Liver (tissue), 9 donors: Measurements from ENCODE around the gene TBC1D4. TPM values are rescaled to one million over a fixed set of nuclear protein-coding genes. Genes with fewer than 3 reads are reported as not detected.

Experiments used
- DNase-seq: peaks from one replicate; pipeline ENCODE4 v3.0.0-alpha.2; 2017; ENCODE audit warnings: low spot score
- H3K27ac ChIP-seq, 2 donors: one replicate each; pipeline ENCODE4 v1.7.0; 2013; ENCODE audit warnings: inconsistent platforms in 2 of 2, low read length in 2 of 2, control low read depth in 1 of 2, low read depth in 1 of 2, mild to moderate bottlenecking in 1 of 2
- H3K27me3 ChIP-seq, 4 donors: one replicate each; pipeline versions ENCODE4 v1.6.1 to v1.7.0; 2013; ENCODE audit warnings: low read length in 3 of 4, inconsistent platforms in 1 of 4, mild to moderate bottlenecking in 1 of 4, moderate library complexity in 1 of 4; ENCODE audit not compliant: control insufficient read depth in 4 of 4, insufficient read depth in 4 of 4
- H3K36me3 ChIP-seq, 4 donors: one replicate each; pipeline versions ENCODE4 v1.6.1 to v1.7.0; 2013; ENCODE audit warnings: low read length in 3 of 4, mild to moderate bottlenecking in 3 of 4, low read depth in 1 of 4, moderate library complexity in 1 of 4; ENCODE audit not compliant: control insufficient read depth in 4 of 4, insufficient read depth in 3 of 4
- H3K4me1 ChIP-seq, 4 donors: one replicate each; pipeline versions ENCODE4 v1.6.1 to v1.7.0; 2013; ENCODE audit warnings: low read length in 3 of 4, mild to moderate bottlenecking in 3 of 4, moderate library complexity in 1 of 4; ENCODE audit not compliant: control insufficient read depth in 4 of 4, insufficient read depth in 4 of 4
- H3K4me3 ChIP-seq, 3 donors: one replicate each; pipeline versions ENCODE4 v1.6.1 to v1.7.0; 2013; ENCODE audit warnings: low read length in 3 of 3, control low read depth in 1 of 3, low read depth in 1 of 3, mild to moderate bottlenecking in 1 of 3
- H3K9ac ChIP-seq, 2 donors: one replicate each; pipeline ENCODE4 v1.7.0; 2013; ENCODE audit warnings: low read length in 2 of 2, mild to moderate bottlenecking in 2 of 2, moderate library complexity in 2 of 2, control low read depth in 1 of 2, low read depth in 1 of 2
- H3K9me3 ChIP-seq, 4 donors: one replicate each; pipeline versions ENCODE4 v1.6.1 to v1.7.0; 2013; ENCODE audit warnings: low read length in 3 of 4; ENCODE audit not compliant: control insufficient read depth in 4 of 4
- EGR1 ChIP-seq, 2 donors: IDR thresholded peaks; 2 replicates each; pipeline ENCODE4 v1.6.1; 2016 to 2018; ENCODE audit warnings: antibody characterized with exemption in 2 of 2, low read depth in 2 of 2
- FOXA1 ChIP-seq: IDR thresholded peaks from 2 replicates; pipeline ENCODE4 v1.6.1; 2016; ENCODE audit warnings: antibody characterized with exemption
- GABPA ChIP-seq, 2 donors: IDR thresholded peaks in 1 of 2; conservative IDR thresholded peaks in 1 of 2; 2 replicates each; pipeline ENCODE4 v1.6.1; 2016; ENCODE audit warnings: antibody characterized with exemption in 2 of 2, mild to moderate bottlenecking in 1 of 2, moderate library complexity in 1 of 2
- HNF4G ChIP-seq: IDR thresholded peaks from 2 replicates; pipeline ENCODE4 v1.6.1; 2016; ENCODE audit warnings: antibody characterized with exemption
- JUND ChIP-seq, 2 donors: IDR thresholded peaks; 2 replicates each; pipeline ENCODE4 v1.6.1; 2016; ENCODE audit warnings: antibody characterized with exemption in 2 of 2
- NR2F2 ChIP-seq: IDR thresholded peaks from 2 replicates; pipeline ENCODE4 v1.6.1; 2016; ENCODE audit warnings: antibody characterized with exemption
- RAD21 ChIP-seq, 2 donors: IDR thresholded peaks; 2 replicates each; pipeline ENCODE4 v1.6.1; 2016; ENCODE audit warnings: antibody characterized with exemption in 2 of 2, mild to moderate bottlenecking in 2 of 2
- RXRA ChIP-seq, 2 donors: IDR thresholded peaks; 2 replicates each; pipeline ENCODE4 v1.6.1; 2017 to 2018; ENCODE audit warnings: antibody characterized with exemption in 2 of 2, mild to moderate bottlenecking in 1 of 2
- SP1 ChIP-seq: IDR thresholded peaks from 2 replicates; pipeline ENCODE4 v1.6.1; 2018; ENCODE audit warnings: antibody characterized with exemption, mild to moderate bottlenecking
- TAF1 ChIP-seq: conservative IDR thresholded peaks from 2 replicates; pipeline ENCODE4 v1.6.1; 2016; ENCODE audit warnings: antibody characterized with exemption, mild to moderate bottlenecking
- WGBS: extraction: QIAGEN DNeasy Blood & Tissue Kit; methylation state at CpG from one replicate; pipeline ENCODE4 v1.1.7; 2013; 5-methylcytosine and 5-hydroxymethylcytosine counted together
- polyA plus RNA-seq, 2 donors: library from polyadenylated mRNA; stranded (reverse) in 1 of 2; unstranded in 1 of 2; fragments of 200-250 nt in 1 of 2; fragments of >200 nt in 1 of 2; fragmentation: Nextera tagmentation in 1 of 2; extraction: Ambion mirVana in 1 of 2; gene quantifications; one replicate each; pipeline versions ENCODE4 v1.2.1 to v1.2.3, GENCODE V29; 2013 to 2015
- total RNA-seq, 2 donors: library from RNA; depleted of rRNA; stranded (reverse); fragments of >200 nt; gene quantifications; one replicate each; pipeline ENCODE4 v1.2.3, GENCODE V29; 2014
- TF ChIP-seq, protein P1 (sequence below): IDR thresholded peaks from 2 replicates; pipeline ENCODE4 v1.6.1; 2016; ENCODE audit warnings: antibody characterized with exemption, mild to moderate bottlenecking
- TF ChIP-seq, protein P2 (sequence below): fragments of 150-350 bp; IDR thresholded peaks from 2 replicates; pipeline ENCODE4 v1.5.1; 2017; ENCODE audit warnings: improper control_type of control experiment, low read depth, low read length; ENCODE audit not compliant: missing input control
- TF ChIP-seq, protein P3 (sequence below): IDR thresholded peaks from 2 replicates; pipeline ENCODE4 v1.6.1; 2016; ENCODE audit warnings: antibody characterized with exemption
- TF ChIP-seq, protein P4 (sequence below): IDR thresholded peaks from 2 replicates; pipeline ENCODE4 v1.6.1; 2016; ENCODE audit warnings: antibody characterized with exemption
- donor health status: healthy.
- donor health status: healthy.
- donor health status: healthy.
- donor health status: healthy.
- donor health status: healthy.

The TBC1D4 gene
- total and polyA plus RNA-seq, 4 donors = 2.3 to 11.1 (median 6.5) TPM

DNA sequence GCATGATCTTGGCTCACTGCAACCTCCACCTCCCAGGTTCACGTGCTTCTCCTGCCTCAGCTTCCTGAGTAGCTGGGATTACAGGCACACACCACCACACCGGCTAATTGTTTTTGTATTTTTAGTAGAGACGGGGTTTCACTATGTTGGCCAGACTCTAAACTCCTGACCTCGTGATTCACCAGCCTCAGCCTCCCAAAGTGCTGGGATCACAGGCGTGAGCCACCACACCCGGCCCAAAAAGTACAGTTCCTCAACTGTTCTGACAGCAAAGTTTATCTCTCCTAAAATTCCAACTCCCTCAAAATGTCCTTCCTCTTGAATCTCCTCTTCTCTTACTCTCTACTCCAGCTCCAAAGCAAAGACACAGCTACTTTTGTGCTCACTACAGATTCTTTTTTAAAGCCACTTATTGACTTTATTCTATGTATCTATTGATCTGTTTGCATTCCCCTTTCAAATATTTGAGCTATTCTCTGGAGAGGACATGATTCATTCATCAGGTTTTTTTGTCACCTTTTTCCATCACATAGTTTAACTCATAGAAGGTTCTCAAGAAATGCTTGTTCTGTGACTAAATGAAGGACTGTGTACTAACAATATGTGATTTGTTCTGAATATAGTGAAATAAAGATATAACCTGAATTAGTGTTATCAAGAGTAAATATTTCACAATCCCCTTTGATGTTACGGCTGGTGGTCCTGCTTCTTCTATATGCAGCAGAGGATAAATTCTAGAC is 142.2 kb downstream of the TBC1D4 start:
- H3K27ac ChIP-seq = no peak overlapping the region
- H3K27me3 ChIP-seq = no peaks in the 10 kb centered on the region
- whole genome bisulfite sequencing = 86% methylated on average over 7 of the region's 7 CpGs
- H3K4me1 ChIP-seq = peaks cover 0 to 5% (median 2%) of the 10 kb centered on the region in 4 donors
- H3K9ac ChIP-seq = no peak overlapping the region
- DNase-seq = no peak
- H3K9me3 ChIP-seq = no peaks in the 10 kb centered on the region
- peaks cover 0 to 5% (median 3%) of the 10 kb centered on the region in 4 donors for H3K36me3 ChIP-seq
- TF ChIP-seq, protein P1, sequence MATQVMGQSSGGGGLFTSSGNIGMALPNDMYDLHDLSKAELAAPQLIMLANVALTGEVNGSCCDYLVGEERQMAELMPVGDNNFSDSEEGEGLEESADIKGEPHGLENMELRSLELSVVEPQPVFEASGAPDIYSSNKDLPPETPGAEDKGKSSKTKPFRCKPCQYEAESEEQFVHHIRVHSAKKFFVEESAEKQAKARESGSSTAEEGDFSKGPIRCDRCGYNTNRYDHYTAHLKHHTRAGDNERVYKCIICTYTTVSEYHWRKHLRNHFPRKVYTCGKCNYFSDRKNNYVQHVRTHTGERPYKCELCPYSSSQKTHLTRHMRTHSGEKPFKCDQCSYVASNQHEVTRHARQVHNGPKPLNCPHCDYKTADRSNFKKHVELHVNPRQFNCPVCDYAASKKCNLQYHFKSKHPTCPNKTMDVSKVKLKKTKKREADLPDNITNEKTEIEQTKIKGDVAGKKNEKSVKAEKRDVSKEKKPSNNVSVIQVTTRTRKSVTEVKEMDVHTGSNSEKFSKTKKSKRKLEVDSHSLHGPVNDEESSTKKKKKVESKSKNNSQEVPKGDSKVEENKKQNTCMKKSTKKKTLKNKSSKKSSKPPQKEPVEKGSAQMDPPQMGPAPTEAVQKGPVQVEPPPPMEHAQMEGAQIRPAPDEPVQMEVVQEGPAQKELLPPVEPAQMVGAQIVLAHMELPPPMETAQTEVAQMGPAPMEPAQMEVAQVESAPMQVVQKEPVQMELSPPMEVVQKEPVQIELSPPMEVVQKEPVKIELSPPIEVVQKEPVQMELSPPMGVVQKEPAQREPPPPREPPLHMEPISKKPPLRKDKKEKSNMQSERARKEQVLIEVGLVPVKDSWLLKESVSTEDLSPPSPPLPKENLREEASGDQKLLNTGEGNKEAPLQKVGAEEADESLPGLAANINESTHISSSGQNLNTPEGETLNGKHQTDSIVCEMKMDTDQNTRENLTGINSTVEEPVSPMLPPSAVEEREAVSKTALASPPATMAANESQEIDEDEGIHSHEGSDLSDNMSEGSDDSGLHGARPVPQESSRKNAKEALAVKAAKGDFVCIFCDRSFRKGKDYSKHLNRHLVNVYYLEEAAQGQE = no peak
- TF ChIP-seq GABPA (IDR thresholded peaks at IDR 0.05 in 1 of 2, conservative IDR thresholded peaks at IDR 0.05 in 1 of 2) (no peak), JUND (IDR thresholded peaks at IDR 0.05) (no peak), HNF4G (no peak), FOXA1 (no peak), TAF1 (no peak), RXRA (IDR thresholded peaks at IDR 0.05) (no peak), EGR1 (IDR thresholded peaks at IDR 0.05; ENCODE audit: low read depth in 2 of 2) (no peak), NR2F2 (no peak), SP1 (no peak), RAD21 (IDR thresholded peaks at IDR 0.05) (no peak)
- TF ChIP-seq, protein P2, sequence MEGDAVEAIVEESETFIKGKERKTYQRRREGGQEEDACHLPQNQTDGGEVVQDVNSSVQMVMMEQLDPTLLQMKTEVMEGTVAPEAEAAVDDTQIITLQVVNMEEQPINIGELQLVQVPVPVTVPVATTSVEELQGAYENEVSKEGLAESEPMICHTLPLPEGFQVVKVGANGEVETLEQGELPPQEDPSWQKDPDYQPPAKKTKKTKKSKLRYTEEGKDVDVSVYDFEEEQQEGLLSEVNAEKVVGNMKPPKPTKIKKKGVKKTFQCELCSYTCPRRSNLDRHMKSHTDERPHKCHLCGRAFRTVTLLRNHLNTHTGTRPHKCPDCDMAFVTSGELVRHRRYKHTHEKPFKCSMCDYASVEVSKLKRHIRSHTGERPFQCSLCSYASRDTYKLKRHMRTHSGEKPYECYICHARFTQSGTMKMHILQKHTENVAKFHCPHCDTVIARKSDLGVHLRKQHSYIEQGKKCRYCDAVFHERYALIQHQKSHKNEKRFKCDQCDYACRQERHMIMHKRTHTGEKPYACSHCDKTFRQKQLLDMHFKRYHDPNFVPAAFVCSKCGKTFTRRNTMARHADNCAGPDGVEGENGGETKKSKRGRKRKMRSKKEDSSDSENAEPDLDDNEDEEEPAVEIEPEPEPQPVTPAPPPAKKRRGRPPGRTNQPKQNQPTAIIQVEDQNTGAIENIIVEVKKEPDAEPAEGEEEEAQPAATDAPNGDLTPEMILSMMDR = no peak
- TF ChIP-seq, protein P3, sequence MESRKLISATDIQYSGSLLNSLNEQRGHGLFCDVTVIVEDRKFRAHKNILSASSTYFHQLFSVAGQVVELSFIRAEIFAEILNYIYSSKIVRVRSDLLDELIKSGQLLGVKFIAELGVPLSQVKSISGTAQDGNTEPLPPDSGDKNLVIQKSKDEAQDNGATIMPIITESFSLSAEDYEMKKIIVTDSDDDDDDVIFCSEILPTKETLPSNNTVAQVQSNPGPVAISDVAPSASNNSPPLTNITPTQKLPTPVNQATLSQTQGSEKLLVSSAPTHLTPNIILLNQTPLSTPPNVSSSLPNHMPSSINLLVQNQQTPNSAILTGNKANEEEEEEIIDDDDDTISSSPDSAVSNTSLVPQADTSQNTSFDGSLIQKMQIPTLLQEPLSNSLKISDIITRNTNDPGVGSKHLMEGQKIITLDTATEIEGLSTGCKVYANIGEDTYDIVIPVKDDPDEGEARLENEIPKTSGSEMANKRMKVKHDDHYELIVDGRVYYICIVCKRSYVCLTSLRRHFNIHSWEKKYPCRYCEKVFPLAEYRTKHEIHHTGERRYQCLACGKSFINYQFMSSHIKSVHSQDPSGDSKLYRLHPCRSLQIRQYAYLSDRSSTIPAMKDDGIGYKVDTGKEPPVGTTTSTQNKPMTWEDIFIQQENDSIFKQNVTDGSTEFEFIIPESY = no peak
- TF ChIP-seq, protein P4, sequence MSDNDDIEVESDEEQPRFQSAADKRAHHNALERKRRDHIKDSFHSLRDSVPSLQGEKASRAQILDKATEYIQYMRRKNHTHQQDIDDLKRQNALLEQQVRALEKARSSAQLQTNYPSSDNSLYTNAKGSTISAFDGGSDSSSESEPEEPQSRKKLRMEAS = no peak
- H3K4me3 ChIP-seq = no peak overlapping the region
